Right atrium auricular region (tissue), 2 donors: Measurements from ENCODE around the gene KIRREL1. TPM values are rescaled to one million over a fixed set of nuclear protein-coding genes. Genes with fewer than 3 reads are reported as not detected.

ENCODE experiments used
- total RNA-seq, 2 donors: library from RNA; depleted of rRNA; stranded (reverse); fragments of >200 nt; gene quantifications; one replicate each; pipeline ENCODE4 v1.1.0, GENCODE V29; 2016

Gene KIRREL1
- total RNA-seq, 2 donors from 2014 or later, result 12.3 to 21.9 TPM

Other genes starting within 250 kb of the KIRREL1 start
- not detected for gene FCRL2, start 216.5 kb upstream of the KIRREL1 start, total RNA-seq
- gene FCRL1, start 173.5 kb upstream of the KIRREL1 start, total RNA-seq, result 1 to 10 TPM in 1 of 2 donors, not detected in 1; 1.5 TPM
- under 1 TPM in 1 of 2 donors, not detected in 1; 0.19 TPM for gene CD5L, start 151.8 kb upstream of the KIRREL1 start, total RNA-seq
- gene CD1D, start 187.2 kb downstream of the KIRREL1 start, total RNA-seq, result 1 to 10 TPM in 1 of 2 donors, under 1 TPM in 1; 0.48 to 2.0 TPM